Measurements from ENCODE around the gene FAM163B.

The FAM163B gene

DNA sequence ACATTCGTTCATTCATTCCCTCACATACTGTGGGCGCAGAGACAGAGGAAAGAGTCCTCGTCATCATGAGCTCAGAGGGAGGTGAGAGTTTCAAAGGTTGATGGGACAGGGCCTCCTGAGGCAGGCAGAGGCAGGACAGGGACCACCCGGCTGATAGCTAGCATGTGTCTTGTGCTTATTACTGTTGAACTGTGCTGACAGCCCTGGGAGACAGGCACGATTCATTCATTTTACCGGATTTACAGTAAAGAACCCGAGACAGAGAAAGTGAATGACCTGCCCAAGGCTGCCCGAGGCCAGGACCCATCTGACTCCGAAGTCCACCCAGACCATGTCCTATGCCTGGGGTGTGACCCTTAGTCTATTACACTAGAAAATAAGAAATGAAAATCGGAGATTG lies 4.9 kb upstream of the FAM163B start:
- H3K27me3 Mint-ChIP-seq: peaks cover 18% of the 10 kb centered on the region
- no peak overlapping the region for H3K27ac Mint-ChIP-seq
- H3K4me1 Mint-ChIP-seq (ENCODE audit: low read depth): peaks cover 12% of the 10 kb centered on the region
- no peak overlapping the region for H3K4me3 Mint-ChIP-seq
- no peaks in the 10 kb centered on the region for H3K36me3 Mint-ChIP-seq
- no peaks in the 10 kb centered on the region for H3K9me3 Mint-ChIP-seq (ENCODE audit: low read depth)

GRCh38 chr9:133613432-133613831 lies 4.2 kb upstream of the FAM163B start:
- Mint-ChIP-seq H3K36me3 (no peaks in the 10 kb centered on the region), H3K4me1 (ENCODE audit: low read depth) (peaks cover 8% of the 10 kb centered on the region), H3K4me3 (no peak overlapping the region), H3K27me3 (peaks cover 19% of the 10 kb centered on the region), H3K9me3 (ENCODE audit: low read depth) (no peaks in the 10 kb centered on the region), H3K27ac (no peak overlapping the region)

GRCh38 chr9:133612816-133613215 lies 3.6 kb upstream of the FAM163B start:
- Mint-ChIP-seq H3K9me3 (ENCODE audit: low read depth) (no peaks in the 10 kb centered on the region), H3K27me3 (peaks cover 21% of the 10 kb centered on the region), H3K27ac (no peak overlapping the region), H3K36me3 (no peaks in the 10 kb centered on the region), H3K4me3 (no peak overlapping the region), H3K4me1 (ENCODE audit: low read depth) (peaks cover 6% of the 10 kb centered on the region)

DNA sequence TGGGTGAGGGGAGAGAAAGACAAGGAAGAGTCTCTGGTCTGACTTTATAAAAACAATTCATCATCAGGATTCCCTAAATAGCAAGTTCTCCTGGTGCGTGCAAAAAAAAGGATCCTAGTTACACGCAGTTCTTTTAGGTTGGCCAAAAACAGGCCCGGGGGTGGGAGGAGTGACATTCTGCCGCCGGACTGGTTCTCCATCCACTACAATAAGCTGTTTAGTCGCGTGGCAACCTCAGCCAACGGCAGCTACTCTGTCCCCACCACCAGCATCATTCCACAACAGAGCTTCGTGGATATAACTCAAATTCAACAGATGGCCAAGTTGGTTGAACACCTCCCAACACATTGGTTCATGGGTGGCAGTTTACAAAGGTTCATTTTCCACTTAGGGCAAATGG lies 2.9 kb upstream of the FAM163B start:
- peaks cover 6% of the 10 kb centered on the region for H3K4me1 Mint-ChIP-seq (ENCODE audit: low read depth)
- H3K36me3 Mint-ChIP-seq: no peaks in the 10 kb centered on the region
- no peaks in the 10 kb centered on the region for H3K9me3 Mint-ChIP-seq (ENCODE audit: low read depth)
- H3K27ac Mint-ChIP-seq: no peak overlapping the region
- no peak overlapping the region for H3K4me3 Mint-ChIP-seq
- peaks cover 21% of the 10 kb centered on the region for H3K27me3 Mint-ChIP-seq

DNA sequence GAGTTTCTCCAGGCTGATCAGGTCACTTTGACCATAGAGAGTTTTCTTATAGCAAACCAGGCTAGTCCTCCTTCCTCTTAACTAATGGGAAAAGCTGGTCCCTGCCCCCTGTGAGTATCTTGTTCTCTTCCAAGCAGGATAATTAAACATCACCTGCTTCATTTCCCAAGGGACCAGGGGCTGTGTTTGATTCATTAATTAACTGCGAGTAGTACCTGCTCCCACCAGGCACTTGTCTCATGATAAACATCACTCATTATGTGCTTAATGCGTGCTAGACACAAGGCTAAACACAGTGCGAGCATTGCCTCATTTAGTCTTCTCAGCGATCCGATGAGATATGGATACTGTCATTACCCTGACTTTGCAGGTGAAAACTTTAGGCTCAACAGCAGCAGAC lies 1.7 kb upstream of the FAM163B start:
- Mint-ChIP-seq H3K4me3 (no peak overlapping the region), H3K4me1 (ENCODE audit: low read depth) (peaks cover 6% of the 10 kb centered on the region), H3K36me3 (no peaks in the 10 kb centered on the region), H3K27me3 (peaks cover 21% of the 10 kb centered on the region), H3K9me3 (ENCODE audit: low read depth) (no peaks in the 10 kb centered on the region), H3K27ac (no peak overlapping the region)

DNA sequence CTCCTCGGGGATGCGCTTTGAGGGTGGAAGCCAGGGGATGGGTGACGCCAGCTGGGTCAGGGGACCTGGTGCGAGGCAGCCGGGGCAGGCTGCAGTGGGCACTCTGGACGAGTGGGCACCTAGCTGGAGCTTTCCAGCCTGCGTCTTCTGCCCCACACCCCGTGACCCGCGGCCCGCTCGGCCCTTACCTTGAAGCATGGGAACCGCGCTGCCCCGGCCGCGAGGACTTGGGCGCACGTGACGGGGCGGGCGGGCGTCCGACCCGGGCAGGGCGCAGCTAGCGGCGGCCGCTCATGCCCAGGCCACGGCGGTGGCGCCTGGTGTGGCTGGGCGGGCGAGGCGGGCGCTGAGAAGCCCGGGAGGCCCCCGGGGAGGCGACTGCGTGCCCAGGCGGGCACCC lies 300 bp downstream of the FAM163B start:
- peaks cover 24% of the 10 kb centered on the region for H3K27me3 Mint-ChIP-seq
- no peak overlapping the region for H3K4me3 Mint-ChIP-seq
- H3K36me3 Mint-ChIP-seq: no peaks in the 10 kb centered on the region
- no peak overlapping the region for H3K27ac Mint-ChIP-seq
- H3K9me3 Mint-ChIP-seq (ENCODE audit: low read depth): no peaks in the 10 kb centered on the region
- H3K4me1 Mint-ChIP-seq (ENCODE audit: low read depth): peaks cover 14% of the 10 kb centered on the region

DNA sequence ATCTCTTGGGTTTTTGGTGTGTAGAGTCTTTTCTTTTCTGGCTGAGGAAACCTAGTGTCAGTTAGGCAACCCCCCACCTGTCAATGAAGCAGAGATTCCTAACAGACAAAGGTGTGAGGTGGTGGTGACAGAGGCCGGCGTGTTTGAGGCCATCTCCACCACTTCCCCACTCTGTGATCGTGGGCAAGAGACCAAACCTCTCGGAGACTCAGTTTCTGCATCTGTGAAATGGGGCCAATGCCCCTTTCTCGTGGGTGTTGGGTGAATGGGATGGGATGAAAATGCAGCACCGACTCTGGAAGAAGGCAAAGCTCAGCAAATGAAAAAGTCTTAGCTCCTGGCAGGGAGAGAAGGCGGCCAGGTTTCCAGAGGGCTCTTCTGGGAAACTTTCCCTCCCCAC lies 807 bp downstream of the FAM163B start:
- Mint-ChIP-seq H3K9me3 (ENCODE audit: low read depth) (no peaks in the 10 kb centered on the region), H3K27me3 (peaks cover 24% of the 10 kb centered on the region), H3K4me3 (no peak overlapping the region), H3K27ac (no peak overlapping the region), H3K36me3 (no peaks in the 10 kb centered on the region), H3K4me1 (ENCODE audit: low read depth) (peaks cover 14% of the 10 kb centered on the region)

DNA sequence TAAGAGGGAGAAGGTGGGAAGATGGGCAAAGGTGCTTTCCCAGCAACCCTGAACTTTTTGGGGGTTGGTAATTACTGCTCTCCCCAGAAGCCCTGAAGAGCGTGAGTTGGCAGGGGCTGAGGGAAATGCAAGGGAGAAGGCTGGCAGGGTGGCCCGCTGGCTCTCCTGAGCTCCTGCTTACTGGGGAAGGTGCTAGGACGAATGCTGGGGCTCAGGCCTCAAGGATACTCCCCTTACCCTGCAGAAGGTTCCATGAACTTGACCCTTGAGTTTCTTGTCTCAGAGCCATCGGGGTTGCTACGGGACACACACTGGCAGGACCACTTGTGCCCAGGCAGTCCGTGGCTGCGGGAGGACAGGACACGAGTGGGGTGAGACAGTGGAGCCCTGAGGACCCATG lies 1.2 kb downstream of the FAM163B start:
- Mint-ChIP-seq H3K9me3 (ENCODE audit: low read depth) (no peaks in the 10 kb centered on the region), H3K27me3 (peaks cover 24% of the 10 kb centered on the region), H3K27ac (no peak overlapping the region), H3K4me3 (no peak overlapping the region), H3K36me3 (no peaks in the 10 kb centered on the region), H3K4me1 (ENCODE audit: low read depth) (peaks cover 14% of the 10 kb centered on the region)

DNA sequence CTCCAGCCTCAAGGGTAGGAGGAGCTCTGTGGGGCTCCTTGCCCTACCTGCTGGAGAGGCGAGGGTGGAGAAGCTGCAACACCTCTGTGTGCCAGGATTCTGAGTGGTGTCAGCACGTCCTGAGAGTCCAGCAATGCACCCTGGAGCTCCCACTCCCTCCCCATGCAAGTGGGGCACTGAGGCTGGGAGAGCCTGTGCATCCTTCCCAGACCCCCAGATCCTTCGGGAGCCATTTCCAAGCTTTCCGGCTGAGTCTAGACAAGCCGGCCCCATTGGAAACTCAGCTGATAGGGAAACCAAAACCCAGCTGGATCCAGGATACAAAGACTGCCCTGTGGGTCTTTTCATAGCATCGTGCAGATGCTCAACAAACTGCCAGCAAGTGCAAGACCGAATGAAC lies 1.8 kb downstream of the FAM163B start:
- Mint-ChIP-seq H3K27ac (no peak overlapping the region), H3K36me3 (no peaks in the 10 kb centered on the region), H3K27me3 (peaks cover 24% of the 10 kb centered on the region), H3K4me1 (ENCODE audit: low read depth) (peaks cover 14% of the 10 kb centered on the region), H3K9me3 (ENCODE audit: low read depth) (no peaks in the 10 kb centered on the region), H3K4me3 (no peak overlapping the region)

DNA sequence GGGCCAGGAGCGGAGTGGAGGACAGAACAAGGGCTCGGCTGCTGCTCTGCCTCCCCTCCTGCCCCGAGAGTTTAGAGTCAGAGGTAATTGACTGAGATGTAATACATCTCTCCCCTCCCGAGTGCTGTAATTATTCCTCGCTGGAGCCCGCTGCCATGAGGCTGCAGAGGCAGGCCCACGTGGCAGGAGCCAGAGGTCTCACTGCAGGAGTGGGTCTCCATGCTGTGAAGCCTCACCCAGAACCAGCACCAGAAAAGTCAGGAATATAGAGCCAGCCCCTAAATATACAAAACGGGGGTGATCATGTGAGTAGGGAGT lies 2.5 kb downstream of the FAM163B start:
- Mint-ChIP-seq H3K36me3 (no peaks in the 10 kb centered on the region), H3K4me1 (ENCODE audit: low read depth) (peaks cover 14% of the 10 kb centered on the region), H3K4me3 (no peak overlapping the region), H3K27me3 (peaks cover 24% of the 10 kb centered on the region), H3K9me3 (ENCODE audit: low read depth) (no peaks in the 10 kb centered on the region), H3K27ac (no peak overlapping the region)

GRCh38 chr9:133605856-133606707 lies 3.1 kb downstream of the FAM163B start:
- H3K27ac Mint-ChIP-seq: no peak overlapping the region
- peaks cover 20% of the 10 kb centered on the region for H3K27me3 Mint-ChIP-seq
- H3K36me3 Mint-ChIP-seq: no peaks in the 10 kb centered on the region
- H3K4me1 Mint-ChIP-seq (ENCODE audit: low read depth): peaks cover 14% of the 10 kb centered on the region
- H3K4me3 Mint-ChIP-seq: no peak overlapping the region
- no peaks in the 10 kb centered on the region for H3K9me3 Mint-ChIP-seq (ENCODE audit: low read depth)

GRCh38 chr9:133605446-133605845 lies 3.7 kb downstream of the FAM163B start:
- no peaks in the 10 kb centered on the region for H3K36me3 Mint-ChIP-seq
- peaks cover 14% of the 10 kb centered on the region for H3K4me1 Mint-ChIP-seq (ENCODE audit: low read depth)
- no peaks in the 10 kb centered on the region for H3K9me3 Mint-ChIP-seq (ENCODE audit: low read depth)
- H3K4me3 Mint-ChIP-seq: no peak overlapping the region
- peaks cover 15% of the 10 kb centered on the region for H3K27me3 Mint-ChIP-seq
- H3K27ac Mint-ChIP-seq: no peak overlapping the region

GRCh38 chr9:133604856-133605255 lies 4.3 kb downstream of the FAM163B start:
- Mint-ChIP-seq H3K27ac (no peak overlapping the region), H3K27me3 (peaks cover 10% of the 10 kb centered on the region), H3K36me3 (no peaks in the 10 kb centered on the region), H3K9me3 (ENCODE audit: low read depth) (no peaks in the 10 kb centered on the region), H3K4me3 (peak overlapping the region; percentile 20), H3K4me1 (ENCODE audit: low read depth) (peaks cover 13% of the 10 kb centered on the region)

DNA sequence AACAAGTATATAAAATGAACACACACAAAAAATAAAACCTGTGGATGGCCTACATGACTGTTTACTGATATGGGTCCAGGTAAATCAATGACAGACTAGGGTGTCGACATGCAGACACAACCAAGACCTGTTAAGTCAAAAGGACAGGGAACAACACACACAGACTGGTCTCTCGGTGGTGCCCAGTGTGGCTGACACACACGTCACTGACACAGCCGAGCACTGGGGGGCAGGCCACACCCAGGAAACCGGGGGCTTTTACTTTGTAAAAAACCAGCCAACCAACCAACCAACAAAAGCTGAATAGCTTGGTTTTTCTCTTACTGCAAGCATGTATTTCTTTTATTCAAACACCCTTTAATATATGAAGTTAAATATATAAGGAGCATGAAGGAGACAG lies 5.0 kb downstream of the FAM163B start:
- peaks cover 8% of the 10 kb centered on the region for H3K4me1 Mint-ChIP-seq (ENCODE audit: low read depth)
- H3K4me3 Mint-ChIP-seq: no peak overlapping the region
- H3K36me3 Mint-ChIP-seq: no peaks in the 10 kb centered on the region
- no peaks in the 10 kb centered on the region for H3K9me3 Mint-ChIP-seq (ENCODE audit: low read depth)
- H3K27me3 Mint-ChIP-seq: peaks cover 6% of the 10 kb centered on the region
- H3K27ac Mint-ChIP-seq: no peak overlapping the region

DNA sequence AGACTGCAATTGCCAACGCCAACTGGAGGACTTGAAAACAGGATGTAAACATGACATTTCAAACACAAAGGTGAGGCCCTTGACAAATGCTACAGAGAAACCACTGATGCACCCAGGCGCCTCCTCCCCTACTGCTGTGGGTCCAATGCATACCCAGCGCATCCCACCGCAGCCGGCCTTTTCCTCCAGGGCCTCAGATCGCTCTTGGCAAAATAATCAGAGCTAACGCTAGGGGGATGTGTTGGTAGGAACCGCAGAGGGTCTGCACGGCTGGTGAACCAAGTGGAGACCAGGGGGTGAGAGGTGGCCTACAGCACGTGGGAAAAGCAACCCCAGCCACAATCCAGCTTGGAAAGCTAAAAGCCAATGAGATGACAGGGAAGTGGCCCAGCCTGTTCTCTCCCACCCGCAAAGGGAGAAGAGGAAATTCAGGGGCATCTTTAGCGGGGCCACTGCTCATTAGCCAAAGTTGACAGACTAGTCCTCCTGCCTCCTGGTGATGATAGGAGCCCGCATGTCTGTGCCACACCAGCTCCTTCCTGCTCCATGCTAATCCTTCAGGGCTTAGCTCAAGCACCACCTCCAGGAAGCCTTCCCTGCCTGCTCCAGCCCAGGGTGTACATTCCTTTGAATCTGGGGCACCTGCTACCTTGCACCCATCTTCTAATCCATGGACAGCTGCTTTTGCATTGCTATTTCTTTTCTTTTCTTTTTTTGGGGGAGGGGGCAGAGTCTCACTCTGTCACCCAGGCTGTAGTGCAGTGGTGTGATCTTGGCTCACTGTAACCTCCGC lies 5.9 kb downstream of the FAM163B start:
- Mint-ChIP-seq H3K27ac (no peak overlapping the region), H3K27me3 (peaks cover 4% of the 10 kb centered on the region), H3K4me3 (no peak overlapping the region)

More for the DNA sequence above, 5.9 kb downstream of the FAM163B start:
- H3K4me1 Mint-ChIP-seq (ENCODE audit: low read depth): peaks cover 8% of the 10 kb centered on the region
- H3K9me3 Mint-ChIP-seq (ENCODE audit: low read depth): no peaks in the 10 kb centered on the region
- no peaks in the 10 kb centered on the region for H3K36me3 Mint-ChIP-seq
